T-cell (primary cell): ENCODE results near the gene SLC5A1. TPM values are rescaled to one million over a fixed set of nuclear protein-coding genes. Genes with fewer than 3 reads are reported as not detected.

Source experiments
- ATAC-seq, 4 experiments: fragments of 200-7000 bp in 3 of 4; fragments of 150-1000 bp in 1 of 4; cut with Tn5 transposase; replicated peaks in 1 of 4; 1 replicate in 3 of 4; 2 replicates in 1 of 4; pipeline ENCODE4 v1.10.0; 2021; ENCODE audit warnings: moderate library complexity in 3 of 4, mild to moderate bottlenecking in 2 of 4, moderate number of reproducible peaks in 1 of 4
- CTCF ChIA-PET, 2 donors: fragments of 300-600 bp; sonication (Branson Sonifier 250); formaldehyde crosslinking; loops; one replicate each; lab custom pipeline; 2022; ENCODE audit warnings: antibody characterized with exemption in 2 of 2; lab: Charles Lee
- POLR2A ChIA-PET, 2 donors: fragments of 300-600 bp; sonication (Branson Sonifier 250); formaldehyde crosslinking; loops; one replicate each; lab custom pipeline; 2022; ENCODE audit warnings: antibody characterized with exemption in 2 of 2; lab: Charles Lee
- DNase-seq, 35 experiments: peaks; one replicate each; pipeline versions ENCODE4 v3.0.0 to v3.0.0-alpha.2; 2013 to 2023
- H3K27ac ChIP-seq: one replicate; pipeline ENCODE4 v1.5.1; 2013; ENCODE audit warnings: low read length
- H3K27me3 ChIP-seq, 2 experiments: replicated peaks in 1 of 2; 1 replicate in 1 of 2; 2 replicates in 1 of 2; pipeline versions ENCODE4 v1.6.1 to v1.7.0; 2013; ENCODE audit warnings: low read length in 1 of 2, mixed read lengths in 1 of 2; ENCODE audit not compliant: control insufficient read depth in 2 of 2, insufficient read depth in 2 of 2; ENCODE audit errors: extremely low read depth in 1 of 2
- H3K36me3 ChIP-seq, 2 donors: 1 replicate in 1 of 2; 2 replicates in 1 of 2; pipeline versions ENCODE4 v1.6.1 to v1.7.0; 2013; ENCODE audit warnings: low read length in 1 of 2; ENCODE audit not compliant: control insufficient read depth in 2 of 2, insufficient read depth in 1 of 2; ENCODE audit errors: extremely low read depth in 1 of 2
- H3K4me1 ChIP-seq, 2 experiments: 1 replicate in 1 of 2; 2 replicates in 1 of 2; pipeline versions ENCODE4 v1.6.1 to v1.7.0; 2013; ENCODE audit warnings: low read length in 2 of 2, mixed read lengths in 1 of 2; ENCODE audit not compliant: insufficient read depth in 2 of 2, control insufficient read depth in 1 of 2; ENCODE audit errors: extremely low read depth in 1 of 2
- H3K4me3 ChIP-seq, 2 donors: 1 replicate in 1 of 2; 2 replicates in 1 of 2; pipeline versions ENCODE4 v1.5.1 to v1.7.0; 2013; ENCODE audit warnings: mild to moderate bottlenecking in 2 of 2, low read length in 1 of 2, moderate library complexity in 1 of 2; ENCODE audit not compliant: control insufficient read depth in 1 of 2; ENCODE audit errors: extremely low read depth in 1 of 2
- H3K9me3 ChIP-seq: 2 replicates; pipeline ENCODE4 v1.7.0; 2013
- H3K27ac Mint-ChIP-seq, 2 donors: one replicate each; pipeline ENCODE4 v1.8.0; 2020 to 2021; ENCODE audit warnings: mild to moderate bottlenecking in 2 of 2, mixed read lengths in 2 of 2
- H3K27me3 Mint-ChIP-seq, 2 donors: one replicate each; pipeline ENCODE4 v1.8.0; 2021 to 2022; ENCODE audit warnings: mixed read lengths in 2 of 2
- H3K36me3 Mint-ChIP-seq: one replicate; pipeline ENCODE4 v1.8.0; 2021; ENCODE audit warnings: mixed read lengths
- H3K4me1 Mint-ChIP-seq, 3 donors: one replicate each; pipeline ENCODE4 v1.8.0; 2020 to 2022; ENCODE audit warnings: mixed read lengths in 3 of 3, mild to moderate bottlenecking in 1 of 3
- H3K4me3 Mint-ChIP-seq, 3 donors: one replicate each; pipeline ENCODE4 v1.8.0; 2020 to 2022; ENCODE audit warnings: mild to moderate bottlenecking in 3 of 3, mixed read lengths in 3 of 3, moderate library complexity in 3 of 3
- H3K9me3 Mint-ChIP-seq, 3 donors: one replicate each; pipeline ENCODE4 v1.8.0; 2020 to 2022; ENCODE audit warnings: mixed read lengths in 3 of 3
- WGBS: methylation state at CpG from one replicate; pipeline ENCODE4 v1.1.5; 2013; ENCODE audit warnings: missing lambda C conversion rate; ENCODE audit not compliant: insufficient coverage; 5-methylcytosine and 5-hydroxymethylcytosine counted together
- total RNA-seq, 35 experiments: library from RNA in 6 of 35; stranded (reverse) in 6 of 35; fragments of 120-200 nt in 1 of 35; gene quantifications; one replicate each; pipeline versions ENCODE4 v1.2.1 to v1.2.4 and lab custom pipeline; 2013 to 2026

SLC5A1 gene
- total RNA-seq, 5 donors from 2014 or later (not counting 1 experiment from before 2014, with no cell fraction given) = not detected

- no peaks in the 10 kb centered on the region for H3K4me1 Mint-ChIP-seq
- ATAC-seq = no peak
These were observed 34.1 kb downstream of the SLC5A1 start for GRCh38 chr22:32077151-32077550.

GRCh38 chr22:32079130-32080089 lies 36.3 kb downstream of the SLC5A1 start:
- no peaks in the 10 kb centered on the region for H3K4me1 ChIP-seq
- H3K4me1 Mint-ChIP-seq = no peaks in the 10 kb centered on the region
- H3K27ac Mint-ChIP-seq = no peak overlapping the region
- ATAC-seq (no peak), DNase-seq (no peak)
- H3K27ac ChIP-seq = no peak overlapping the region
- H3K27me3 Mint-ChIP-seq = peaks cover 13 to 22% of the 10 kb centered on the region in 2 donors
- H3K4me3 Mint-ChIP-seq = no peak overlapping the region
- H3K4me3 ChIP-seq = no peak overlapping the region
- H3K9me3 Mint-ChIP-seq = no peaks in the 10 kb centered on the region
- POLR2A ChIA-PET = no interaction called here
- peaks cover 5 to 6% of the 10 kb centered on the region in 2 experiments for H3K27me3 ChIP-seq
- H3K36me3 ChIP-seq = no peaks in the 10 kb centered on the region
- CTCF ChIA-PET = no interaction called here
- H3K36me3 Mint-ChIP-seq = no peaks in the 10 kb centered on the region
- WGBS = 80% methylated on average over 1 of the region's 7 CpGs
- no peaks in the 10 kb centered on the region for H3K9me3 ChIP-seq

More at GRCh38 chr22:32077151-32077550, 34.1 kb downstream of the SLC5A1 start:
- H3K9me3 ChIP-seq = no peaks in the 10 kb centered on the region
- H3K4me3 ChIP-seq = no peak overlapping the region
- CTCF ChIA-PET = no interaction called here
- H3K27me3 ChIP-seq = peaks cover 5 to 14% of the 10 kb centered on the region in 2 experiments
- no CpG with 5 or more reads among the region's 1 CpG for WGBS
- POLR2A ChIA-PET = no interaction called here
- Mint-ChIP-seq H3K9me3 (no peaks in the 10 kb centered on the region), H3K27ac (no peak overlapping the region), H3K27me3 (peaks cover 23 to 24% of the 10 kb centered on the region in 2 donors), H3K36me3 (no peaks in the 10 kb centered on the region), H3K4me3 (no peak overlapping the region)
- no peaks in the 10 kb centered on the region for H3K4me1 ChIP-seq
- DNase-seq = no peak
- H3K27ac ChIP-seq = no peak overlapping the region
- no peaks in the 10 kb centered on the region for H3K36me3 ChIP-seq

- H3K27me3 Mint-ChIP-seq = peaks cover 9 to 11% of the 10 kb centered on the region in 2 donors
- no peaks in the 10 kb centered on the region for H3K4me1 Mint-ChIP-seq
- H3K4me1 ChIP-seq = no peaks in the 10 kb centered on the region
- no peaks in the 10 kb centered on the region for H3K36me3 Mint-ChIP-seq
- ChIA-PET CTCF (interaction anchor here (1.3 to 3.3 kb wide), 2 partner anchors 104 kb away, joined by 3 to 9 read pairs; no protein-coding TSS in a partner anchor), POLR2A (no interaction called here)
- no CpG with 5 or more reads among the region's 4 CpGs for WGBS
- H3K27ac ChIP-seq = no peak overlapping the region
- ATAC-seq = peak; percentile 52 to 62 (median 56)
- no peaks in the 10 kb centered on the region for H3K9me3 Mint-ChIP-seq
- H3K27me3 ChIP-seq = peaks cover 2 to 9% of the 10 kb centered on the region in 2 experiments
- no peak overlapping the region for H3K4me3 Mint-ChIP-seq
- DNase-seq = peak in 21 of 35 experiments; percentile 2 to 58 (median 7)
- H3K36me3 ChIP-seq = no peaks in the 10 kb centered on the region
- no peaks in the 10 kb centered on the region for H3K9me3 ChIP-seq
- H3K27ac Mint-ChIP-seq = no peak overlapping the region
- no peak overlapping the region for H3K4me3 ChIP-seq
These were observed 37.8 kb downstream of the SLC5A1 start for GRCh38 chr22:32080904-32081303.

- Mint-ChIP-seq H3K4me1 (no peaks in the 10 kb centered on the region), H3K9me3 (no peaks in the 10 kb centered on the region), H3K4me3 (no peak overlapping the region), H3K27me3 (peaks cover 16 to 17% of the 10 kb centered on the region in 2 donors), H3K27ac (no peak overlapping the region), H3K36me3 (no peaks in the 10 kb centered on the region)
- no peaks in the 10 kb centered on the region for H3K4me1 ChIP-seq
- H3K27ac ChIP-seq = no peak overlapping the region
- CTCF ChIA-PET = interaction anchor here (0.5 to 3.3 kb wide), 4 partner anchors 32 to 417 kb away, joined by 3 to 9 read pairs (median 3); no protein-coding TSS in a partner anchor
- H3K9me3 ChIP-seq = no peaks in the 10 kb centered on the region
- 50% methylated on average over 1 of the region's 1 CpG for whole genome bisulfite sequencing
- POLR2A ChIA-PET = no interaction called here
- DNase-seq (no peak), ATAC-seq (no peak)
- peaks cover 1 to 6% of the 10 kb centered on the region in 2 experiments for H3K27me3 ChIP-seq
- no peaks in the 10 kb centered on the region for H3K36me3 ChIP-seq
- H3K4me3 ChIP-seq = no peak overlapping the region
These were observed 39.3 kb downstream of the SLC5A1 start for GRCh38 chr22:32082331-32082730.

DNA sequence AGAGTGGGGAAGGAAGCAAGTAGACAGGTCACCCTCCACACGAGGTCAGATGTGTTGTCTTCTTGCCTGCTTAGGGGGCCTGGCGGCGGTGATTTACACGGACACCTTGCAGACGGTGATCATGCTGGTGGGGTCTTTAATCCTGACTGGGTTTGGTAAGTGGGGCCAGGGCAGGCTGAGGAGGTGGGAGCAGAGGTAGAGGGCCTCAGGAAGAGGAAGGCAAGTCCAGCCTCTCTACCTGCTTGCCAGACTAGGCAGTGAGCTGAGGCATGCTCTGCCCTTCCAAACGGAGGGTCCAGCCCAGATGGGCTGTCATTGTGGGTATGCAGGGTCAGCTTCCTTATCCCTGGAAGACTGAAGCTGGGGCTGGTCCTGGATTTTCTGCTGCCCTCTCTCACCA lies 39.9 kb downstream of the SLC5A1 start:
- ChIA-PET CTCF (interaction anchor here in 1 of 2 donors (3.3 kb wide), 1 partner anchor 106 kb away, joined by 9 read pairs; no protein-coding TSS in a partner anchor), POLR2A (interaction anchor here in 1 of 2 donors (0.6 kb wide), 1 partner anchor 50 kb away, joined by 3 read pairs; no protein-coding TSS in a partner anchor)
- no peak for ATAC-seq
- no peak for DNase-seq
- H3K36me3 Mint-ChIP-seq = no peaks in the 10 kb centered on the region
- peaks cover 17 to 19% of the 10 kb centered on the region in 2 donors for H3K27me3 Mint-ChIP-seq
- H3K4me1 ChIP-seq = no peaks in the 10 kb centered on the region
- peaks cover 3 to 8% of the 10 kb centered on the region in 2 experiments for H3K27me3 ChIP-seq
- H3K36me3 ChIP-seq = no peaks in the 10 kb centered on the region
- H3K9me3 ChIP-seq = no peaks in the 10 kb centered on the region
- 70% methylated on average over 6 of the region's 6 CpGs for WGBS
- no peaks in the 10 kb centered on the region for H3K9me3 Mint-ChIP-seq
- H3K4me3 Mint-ChIP-seq = no peak overlapping the region
- H3K4me3 ChIP-seq = no peak overlapping the region
- H3K27ac ChIP-seq = no peak overlapping the region
- no peaks in the 10 kb centered on the region for H3K4me1 Mint-ChIP-seq
- no peak overlapping the region for H3K27ac Mint-ChIP-seq

GRCh38 chr22:32083814-32084213 lies 40.8 kb downstream of the SLC5A1 start:
- Mint-ChIP-seq H3K27me3 (peaks cover 19 to 22% of the 10 kb centered on the region in 2 donors), H3K4me3 (no peak overlapping the region), H3K4me1 (no peaks in the 10 kb centered on the region), H3K36me3 (no peaks in the 10 kb centered on the region), H3K27ac (no peak overlapping the region), H3K9me3 (no peaks in the 10 kb centered on the region)
- DNase-seq (no peak), ATAC-seq (no peak)
- ChIA-PET POLR2A (interaction anchor here in 1 of 2 donors (0.6 kb wide), 1 partner anchor 51 kb away, joined by 3 read pairs; no protein-coding TSS in a partner anchor), CTCF (no interaction called here)
- no peak overlapping the region for H3K4me3 ChIP-seq
- no peaks in the 10 kb centered on the region for H3K9me3 ChIP-seq
- H3K27ac ChIP-seq = no peak overlapping the region
- peaks cover 4 to 8% of the 10 kb centered on the region in 2 experiments for H3K27me3 ChIP-seq
- H3K36me3 ChIP-seq = no peaks in the 10 kb centered on the region
- no peaks in the 10 kb centered on the region for H3K4me1 ChIP-seq
